Measurements from ENCODE around the gene COL4A2. TPM values are rescaled to one million over a fixed set of nuclear protein-coding genes. Genes with fewer than 3 reads are reported as not detected.

Gene COL4A2
- 1 to 10 TPM in 2 of 3 donors, under 1 TPM in 1; 0.63 to 1.2 (median 1.1) TPM for total RNA-seq

DNA sequence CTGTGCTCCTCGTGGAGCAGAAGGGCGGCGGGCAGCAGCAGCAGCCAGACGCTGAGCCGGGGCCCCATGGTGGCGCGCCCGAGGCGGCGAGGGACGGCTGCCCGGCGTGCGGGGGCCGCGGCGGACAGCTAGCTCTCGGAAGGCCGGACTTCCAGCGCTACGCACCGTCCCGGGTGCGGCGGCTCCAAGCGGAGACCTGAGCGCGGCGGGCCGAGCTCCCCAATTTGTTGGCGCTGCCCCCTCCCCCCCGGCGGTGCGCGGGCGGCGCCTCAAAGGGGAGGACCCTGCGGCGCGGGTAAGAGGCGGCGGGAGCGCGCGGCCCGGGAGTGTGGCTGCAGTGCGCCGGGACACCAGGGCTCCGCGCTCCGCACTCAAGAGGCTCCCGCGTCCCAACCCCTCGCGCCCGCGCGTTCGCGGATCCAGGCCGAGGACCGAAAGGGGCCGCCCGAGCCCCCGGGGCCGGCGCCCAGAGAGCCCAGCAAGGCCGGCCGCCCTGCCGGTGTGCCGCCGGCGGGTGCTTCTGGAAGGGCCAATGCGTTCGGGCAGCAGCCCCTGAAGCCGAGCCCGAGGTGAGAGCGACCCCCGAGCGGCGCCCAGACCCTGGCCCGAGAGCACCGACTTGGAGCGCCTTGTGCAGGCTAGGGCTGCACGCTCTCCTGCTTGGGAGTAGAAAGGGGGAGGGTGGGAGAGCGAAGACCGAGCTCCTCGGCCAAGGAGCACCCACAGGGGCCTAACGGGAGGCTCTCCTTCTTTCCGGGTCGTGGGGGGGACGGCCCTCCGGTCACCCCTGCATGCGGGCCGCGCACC lies at the start of gene COL4A2, which contains the start of gene COL4A1:
TSS of gene COL4A2 (plus strand) at position 325 of the 807 bp plus-strand sequence. CDS start 620 bp downstream, outside the sequence.
TSS of gene COL4A1 (minus strand) at position 198 of the 807 bp plus-strand sequence. CDS start at position 68, 130 bp downstream.
- Mint-ChIP-seq H3K36me3 (ENCODE audit: insufficient read depth) (no peaks in the 10 kb centered on the region), H3K4me1 (ENCODE audit: low read depth) (no peaks in the 10 kb centered on the region), H3K4me3 (no peak within 1 kb of the TSS), H3K9me3 (no peaks in the 10 kb centered on the region), H3K27me3 (ENCODE audit: low read depth) (peaks cover 66% of the 10 kb centered on the region)
- ATAC-seq (no peak), DNase-seq (no peak)

DNA sequence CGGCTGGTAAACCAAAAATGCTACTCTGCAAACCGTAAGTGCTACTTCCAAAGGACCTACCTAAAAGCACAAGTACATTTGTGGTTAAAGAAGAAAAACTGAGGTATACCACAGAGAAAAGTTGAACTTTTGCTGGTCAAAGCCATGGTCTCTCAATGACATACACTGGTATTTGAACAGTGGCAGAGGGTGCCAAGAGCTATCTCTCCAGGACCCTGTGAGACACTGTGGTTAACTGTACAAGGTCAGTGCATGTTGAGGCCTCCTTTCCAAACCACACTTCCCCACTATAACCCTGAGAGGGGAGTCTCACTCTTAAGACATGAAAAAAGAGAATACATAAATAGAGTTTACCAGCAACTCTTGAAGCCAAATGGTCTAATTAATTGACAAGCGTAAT lies 49.7 kb upstream of the COL4A2 start:
- no peak overlapping the region for H3K4me3 Mint-ChIP-seq
- no peaks in the 10 kb centered on the region for H3K4me1 Mint-ChIP-seq (ENCODE audit: low read depth)
- no peak for DNase-seq
- H3K9me3 Mint-ChIP-seq, result peaks cover 9% of the 10 kb centered on the region
- ATAC-seq, result no peak
- H3K36me3 Mint-ChIP-seq (ENCODE audit: insufficient read depth), result no peaks in the 10 kb centered on the region
- H3K27me3 Mint-ChIP-seq (ENCODE audit: low read depth), result peaks cover 23% of the 10 kb centered on the region

DNA sequence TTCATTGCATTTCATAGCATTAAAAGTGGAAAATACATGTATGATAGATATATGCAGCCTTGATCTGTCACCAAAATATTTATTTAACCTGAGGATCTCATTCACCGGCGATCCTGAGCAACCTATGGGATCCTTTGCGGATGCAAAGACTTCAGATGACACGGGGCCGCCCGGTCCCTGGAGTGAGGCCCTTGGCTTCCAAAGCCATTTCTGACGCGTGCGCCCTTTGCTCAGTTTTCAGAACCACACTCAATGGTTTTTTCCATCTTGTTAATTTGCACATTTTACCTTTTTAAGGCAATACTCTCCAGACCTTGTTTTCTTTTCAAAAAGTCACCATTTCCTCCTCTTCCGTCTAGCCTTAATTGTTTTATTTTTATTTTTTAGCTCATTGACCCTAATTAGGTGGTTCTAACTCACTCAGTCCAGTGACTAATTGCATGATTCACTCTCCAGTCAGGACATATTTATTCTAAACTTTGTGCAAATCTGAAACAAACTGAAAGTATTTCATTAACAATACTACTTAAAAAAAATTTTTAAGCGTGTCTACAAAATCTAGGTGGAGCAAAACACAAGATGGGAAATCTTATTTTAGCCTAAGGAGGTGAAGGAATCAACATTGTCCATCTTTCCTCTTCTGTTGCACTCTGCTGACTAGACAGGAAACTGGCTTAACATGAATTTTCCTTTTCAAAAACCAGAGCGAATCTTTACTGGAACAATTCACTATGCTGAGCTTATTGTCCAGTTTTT lies 48.0 kb upstream of the COL4A2 start:
- Mint-ChIP-seq H3K9me3 (peaks cover 9% of the 10 kb centered on the region), H3K36me3 (ENCODE audit: insufficient read depth) (no peaks in the 10 kb centered on the region)
- ATAC-seq, result no peak

DNA sequence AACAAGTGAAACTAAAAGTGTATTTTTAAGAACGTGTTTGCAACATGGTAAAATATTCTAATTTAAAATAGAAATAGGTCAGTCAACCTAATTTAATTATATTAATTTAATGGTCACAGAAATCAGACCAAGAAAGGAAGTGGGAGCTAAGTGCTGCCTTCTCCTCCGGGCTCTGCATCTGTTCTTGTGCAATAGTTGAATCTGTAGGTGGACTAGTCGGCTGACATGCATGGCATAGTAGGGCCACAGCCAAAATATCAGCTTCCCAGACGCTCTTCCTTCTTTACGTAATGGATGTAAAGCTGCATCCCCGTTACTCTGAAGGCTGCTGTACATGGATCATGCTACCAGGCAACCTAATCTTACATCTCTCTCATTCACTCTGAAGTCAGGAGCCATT lies 47.4 kb upstream of the COL4A2 start:
- Mint-ChIP-seq H3K4me3 (no peak overlapping the region), H3K36me3 (ENCODE audit: insufficient read depth) (no peaks in the 10 kb centered on the region), H3K4me1 (ENCODE audit: low read depth) (no peaks in the 10 kb centered on the region), H3K27me3 (ENCODE audit: low read depth) (peaks cover 28% of the 10 kb centered on the region), H3K9me3 (peaks cover 8% of the 10 kb centered on the region)
- ATAC-seq (no peak), DNase-seq (no peak)

More for the DNA sequence above, 48.0 kb upstream of the COL4A2 start:
- H3K4me1 Mint-ChIP-seq (ENCODE audit: low read depth), result no peaks in the 10 kb centered on the region
- no peak for DNase-seq
- H3K27me3 Mint-ChIP-seq (ENCODE audit: low read depth), result peaks cover 28% of the 10 kb centered on the region
- H3K4me3 Mint-ChIP-seq, result no peak overlapping the region

GRCh38 chr13:110261166-110262081 lies 45.7 kb upstream of the COL4A2 start:
- ATAC-seq, result no peak
- no peak for DNase-seq
- peaks cover 32% of the 10 kb centered on the region for H3K27me3 Mint-ChIP-seq (ENCODE audit: low read depth)
- H3K36me3 Mint-ChIP-seq (ENCODE audit: insufficient read depth), result no peaks in the 10 kb centered on the region
- no peaks in the 10 kb centered on the region for H3K9me3 Mint-ChIP-seq
- no peak overlapping the region for H3K4me3 Mint-ChIP-seq
- no peaks in the 10 kb centered on the region for H3K4me1 Mint-ChIP-seq (ENCODE audit: low read depth)

DNA sequence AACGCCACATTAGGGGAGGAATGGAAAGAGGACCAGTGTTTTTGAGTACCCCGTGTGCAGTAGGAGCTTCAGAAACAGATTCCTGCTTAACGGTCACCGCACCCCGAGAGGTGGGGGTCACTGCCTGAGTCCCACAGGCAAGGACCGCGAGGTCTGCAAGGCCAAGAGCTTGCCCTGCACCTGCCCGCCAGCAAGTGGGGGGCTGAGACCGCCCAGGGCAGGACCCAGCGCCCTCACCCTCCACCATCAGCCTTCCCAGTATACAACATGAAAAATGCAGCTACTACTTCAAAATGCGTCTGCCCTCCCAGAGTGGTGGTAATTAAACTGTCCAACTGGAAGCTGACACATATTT lies 45.0 kb upstream of the COL4A2 start:
- H3K36me3 Mint-ChIP-seq (ENCODE audit: insufficient read depth), result no peaks in the 10 kb centered on the region
- H3K9me3 Mint-ChIP-seq, result no peaks in the 10 kb centered on the region
- H3K27me3 Mint-ChIP-seq (ENCODE audit: low read depth), result peaks cover 34% of the 10 kb centered on the region

DNA sequence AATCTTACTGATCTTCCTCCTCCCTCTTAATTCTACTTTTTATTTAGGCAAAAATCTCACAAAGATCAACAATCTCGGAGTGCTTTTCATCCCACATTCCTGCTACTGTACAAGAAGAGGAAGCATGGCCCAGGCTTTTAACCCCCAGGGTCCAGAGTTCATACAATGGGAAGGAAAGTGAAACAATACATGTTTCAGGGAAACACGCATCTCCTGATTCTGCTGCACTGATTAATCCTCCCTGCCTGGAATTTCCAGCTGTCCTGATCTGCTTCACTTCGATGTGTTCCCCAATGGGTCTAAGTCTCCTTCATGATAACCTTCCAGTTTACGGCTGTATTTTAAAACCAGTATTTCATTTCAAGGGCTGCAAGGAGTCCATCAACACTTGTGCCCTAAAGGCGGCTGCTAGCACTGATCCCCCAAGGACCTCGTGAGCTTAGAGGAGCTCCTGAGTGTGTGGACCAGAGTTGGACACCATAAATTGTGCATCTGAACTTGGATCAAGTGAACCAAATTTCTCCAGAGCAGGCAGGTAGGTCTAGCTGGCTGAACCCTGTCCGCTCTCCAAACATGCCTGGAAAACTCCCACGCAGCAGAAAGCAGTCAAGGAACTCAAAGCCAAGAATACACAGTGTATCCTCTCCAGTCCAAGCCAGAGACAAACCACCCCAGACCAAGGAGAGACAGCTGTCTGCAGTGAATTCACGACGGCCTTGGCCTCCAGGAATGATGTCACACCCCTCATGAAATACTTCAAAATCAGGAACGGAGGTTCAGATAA lies 44.4 kb upstream of the COL4A2 start:
- Mint-ChIP-seq H3K27me3 (ENCODE audit: low read depth) (peaks cover 34% of the 10 kb centered on the region), H3K4me1 (ENCODE audit: low read depth) (no peaks in the 10 kb centered on the region), H3K4me3 (no peak overlapping the region), H3K9me3 (no peaks in the 10 kb centered on the region), H3K36me3 (ENCODE audit: insufficient read depth) (no peaks in the 10 kb centered on the region)
- ATAC-seq, result no peak
- no peak for DNase-seq

More for the DNA sequence above, 45.0 kb upstream of the COL4A2 start:
- DNase-seq (no peak), ATAC-seq (no peak)
- H3K4me1 Mint-ChIP-seq (ENCODE audit: low read depth), result no peaks in the 10 kb centered on the region
- no peak overlapping the region for H3K4me3 Mint-ChIP-seq

GRCh38 chr13:110263404-110263803 lies 43.7 kb upstream of the COL4A2 start:
- DNase-seq (no peak), ATAC-seq (no peak)
- H3K36me3 Mint-ChIP-seq (ENCODE audit: insufficient read depth), result no peaks in the 10 kb centered on the region
- H3K9me3 Mint-ChIP-seq, result no peaks in the 10 kb centered on the region
- H3K4me3 Mint-ChIP-seq, result no peak overlapping the region
- H3K4me1 Mint-ChIP-seq (ENCODE audit: low read depth), result no peaks in the 10 kb centered on the region
- peaks cover 32% of the 10 kb centered on the region for H3K27me3 Mint-ChIP-seq (ENCODE audit: low read depth)

- ATAC-seq (no peak), DNase-seq (no peak)
- H3K27me3 Mint-ChIP-seq (ENCODE audit: low read depth), result peaks cover 32% of the 10 kb centered on the region
- no peaks in the 10 kb centered on the region for H3K4me1 Mint-ChIP-seq (ENCODE audit: low read depth)
- no peak overlapping the region for H3K4me3 Mint-ChIP-seq
- H3K9me3 Mint-ChIP-seq, result no peaks in the 10 kb centered on the region
- H3K36me3 Mint-ChIP-seq (ENCODE audit: insufficient read depth), result no peaks in the 10 kb centered on the region
These were observed 43.2 kb upstream of the COL4A2 start for GRCh38 chr13:110263888-110264287.

DNA sequence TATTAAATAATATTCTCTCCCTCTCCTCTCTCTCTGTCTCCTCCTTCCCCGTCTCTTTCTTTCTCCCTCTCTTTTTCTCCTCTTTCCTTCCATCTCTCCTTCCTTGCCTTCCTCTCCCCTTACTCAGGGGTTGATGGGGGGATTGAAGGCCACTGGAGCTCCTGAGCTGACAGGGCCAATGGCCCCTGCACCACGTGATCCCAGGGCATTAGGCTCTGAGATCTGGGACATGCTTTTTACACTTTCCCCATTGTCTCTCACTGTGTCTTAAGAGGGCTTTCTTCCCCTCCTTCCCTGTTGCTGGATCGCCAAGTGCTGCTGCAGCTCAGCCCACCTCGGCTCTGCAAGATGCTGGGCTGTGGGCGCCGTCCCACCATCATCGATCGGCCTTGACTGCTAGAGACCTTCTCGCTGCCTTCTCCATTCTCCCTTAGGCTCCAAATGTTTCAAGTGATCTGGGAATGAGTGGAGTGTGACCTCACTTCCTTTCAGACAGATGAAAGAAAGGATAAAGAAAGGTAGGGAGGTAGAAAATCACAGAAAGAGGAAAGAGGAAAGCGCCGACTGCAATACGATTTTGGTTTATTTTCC lies 42.3 kb upstream of the COL4A2 start:
- Mint-ChIP-seq H3K4me3 (no peak overlapping the region), H3K27me3 (ENCODE audit: low read depth) (peaks cover 34% of the 10 kb centered on the region), H3K36me3 (ENCODE audit: insufficient read depth) (no peaks in the 10 kb centered on the region), H3K4me1 (ENCODE audit: low read depth) (no peaks in the 10 kb centered on the region), H3K9me3 (no peaks in the 10 kb centered on the region)
- ATAC-seq, result no peak
- no peak for DNase-seq

DNA sequence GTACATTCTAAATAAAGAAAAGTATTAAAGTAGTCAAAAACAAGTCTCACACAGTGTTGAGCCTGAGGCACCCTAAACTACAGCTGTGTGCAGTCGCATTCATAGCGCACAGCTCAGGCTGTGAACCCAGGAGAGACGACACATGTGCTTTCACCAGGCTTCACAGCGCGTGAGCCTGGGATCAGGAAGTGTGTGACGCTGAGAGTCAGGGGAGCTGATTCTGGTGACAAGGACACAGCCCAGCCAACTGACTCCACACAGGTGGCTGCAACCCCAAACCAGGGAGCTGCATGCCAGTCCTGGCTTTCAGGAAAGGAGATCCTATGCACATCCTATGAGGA lies 41.8 kb upstream of the COL4A2 start:
- Mint-ChIP-seq H3K4me3 (no peak overlapping the region), H3K9me3 (no peaks in the 10 kb centered on the region), H3K27me3 (ENCODE audit: low read depth) (peaks cover 31% of the 10 kb centered on the region), H3K4me1 (ENCODE audit: low read depth) (no peaks in the 10 kb centered on the region), H3K36me3 (ENCODE audit: insufficient read depth) (no peaks in the 10 kb centered on the region)
- no peak for DNase-seq
- no peak for ATAC-seq

DNA sequence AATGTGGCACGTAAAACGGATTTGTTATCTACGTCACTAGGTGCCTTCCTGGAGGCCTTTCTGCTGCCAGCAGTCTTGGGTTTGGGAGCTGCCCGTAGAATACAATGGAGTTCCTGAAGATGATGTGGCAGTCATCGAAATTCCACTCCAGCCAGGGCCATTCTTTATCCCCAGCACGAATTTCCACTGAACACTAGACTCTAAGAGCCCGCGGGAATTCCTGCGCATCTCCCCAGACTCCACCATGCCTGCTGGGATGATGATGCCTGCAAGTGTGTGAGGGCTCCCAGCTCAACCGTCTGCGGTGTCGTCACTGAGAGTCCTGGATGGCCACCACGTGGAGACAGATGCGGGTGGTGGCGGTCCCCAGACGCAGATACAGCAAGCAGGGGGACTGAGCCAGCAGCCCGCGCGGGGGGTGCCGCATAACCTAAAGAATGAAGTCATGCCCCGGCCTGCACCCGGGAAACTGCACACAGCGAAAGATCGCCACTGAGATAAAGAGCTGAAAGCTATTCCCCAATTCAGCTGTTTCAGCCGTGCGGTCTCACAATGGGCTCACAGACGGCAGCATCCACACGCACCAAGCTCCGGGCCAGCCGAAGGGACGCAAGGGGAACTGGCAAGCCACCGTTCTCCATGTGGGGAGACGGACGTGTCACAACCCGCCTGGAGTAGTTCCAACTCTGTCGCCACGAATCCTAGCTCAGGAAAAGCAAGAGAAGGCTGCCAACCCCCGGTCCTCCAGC lies 41.2 kb upstream of the COL4A2 start:
- DNase-seq (no peak), ATAC-seq (no peak)
- Mint-ChIP-seq H3K4me1 (ENCODE audit: low read depth) (no peaks in the 10 kb centered on the region), H3K9me3 (no peaks in the 10 kb centered on the region), H3K27me3 (ENCODE audit: low read depth) (peaks cover 27% of the 10 kb centered on the region), H3K4me3 (no peak overlapping the region), H3K36me3 (ENCODE audit: insufficient read depth) (no peaks in the 10 kb centered on the region)

DNA sequence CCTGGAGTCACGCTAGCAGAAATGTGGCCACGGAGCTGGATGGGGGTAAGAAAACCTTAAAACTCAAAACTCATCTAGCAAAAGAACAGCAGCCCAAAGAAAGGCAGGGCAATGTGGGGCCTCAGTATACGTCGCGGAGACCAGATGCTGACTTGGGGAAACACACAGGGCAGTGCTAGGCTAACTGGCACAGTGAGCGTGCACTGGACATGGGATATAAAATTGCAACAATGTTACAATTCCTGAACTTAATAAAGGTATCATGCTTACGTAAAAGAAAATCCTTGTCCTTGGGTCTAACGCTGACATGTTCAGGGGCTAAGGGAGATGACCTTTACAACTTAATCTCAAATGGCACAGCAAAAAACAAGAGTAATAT lies 40.7 kb upstream of the COL4A2 start:
- Mint-ChIP-seq H3K4me1 (ENCODE audit: low read depth) (no peaks in the 10 kb centered on the region), H3K9me3 (no peaks in the 10 kb centered on the region), H3K36me3 (ENCODE audit: insufficient read depth) (no peaks in the 10 kb centered on the region), H3K27me3 (ENCODE audit: low read depth) (peaks cover 26% of the 10 kb centered on the region), H3K4me3 (no peak overlapping the region)
- no peak for ATAC-seq
- no peak for DNase-seq

All from activated T-cell treated with anti-CD3 and anti-CD28 coated beads, Interleukin-2, amount 50 U/mL, for 4 hours (primary cell).